ENCODE results near the gene GSN.

GRCh38 chr9:121284733-121285451 lies 16.9 kb downstream of the GSN start:
- TF ChIP-seq, protein P1, sequence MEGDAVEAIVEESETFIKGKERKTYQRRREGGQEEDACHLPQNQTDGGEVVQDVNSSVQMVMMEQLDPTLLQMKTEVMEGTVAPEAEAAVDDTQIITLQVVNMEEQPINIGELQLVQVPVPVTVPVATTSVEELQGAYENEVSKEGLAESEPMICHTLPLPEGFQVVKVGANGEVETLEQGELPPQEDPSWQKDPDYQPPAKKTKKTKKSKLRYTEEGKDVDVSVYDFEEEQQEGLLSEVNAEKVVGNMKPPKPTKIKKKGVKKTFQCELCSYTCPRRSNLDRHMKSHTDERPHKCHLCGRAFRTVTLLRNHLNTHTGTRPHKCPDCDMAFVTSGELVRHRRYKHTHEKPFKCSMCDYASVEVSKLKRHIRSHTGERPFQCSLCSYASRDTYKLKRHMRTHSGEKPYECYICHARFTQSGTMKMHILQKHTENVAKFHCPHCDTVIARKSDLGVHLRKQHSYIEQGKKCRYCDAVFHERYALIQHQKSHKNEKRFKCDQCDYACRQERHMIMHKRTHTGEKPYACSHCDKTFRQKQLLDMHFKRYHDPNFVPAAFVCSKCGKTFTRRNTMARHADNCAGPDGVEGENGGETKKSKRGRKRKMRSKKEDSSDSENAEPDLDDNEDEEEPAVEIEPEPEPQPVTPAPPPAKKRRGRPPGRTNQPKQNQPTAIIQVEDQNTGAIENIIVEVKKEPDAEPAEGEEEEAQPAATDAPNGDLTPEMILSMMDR (IDR thresholded peaks at IDR 0.05): no peak
- TF ChIP-seq POLR2A (IDR thresholded peaks at IDR 0.05): no peak
